GM18907 (cell line): ENCODE data around the gene TRIO.
A peak's percentile ranks its signal among the peaks of the same experiment; 100 is the strongest.

Source experiments
- ATAC-seq: cut with Tn5 transposase; IDR thresholded peaks from one replicate; pipeline ENCODE4 v1.9.1; 2021; ENCODE audit warnings: mild to moderate bottlenecking, moderate library complexity; ENCODE audit not compliant: unreplicated experiment

The TRIO gene

DNA sequence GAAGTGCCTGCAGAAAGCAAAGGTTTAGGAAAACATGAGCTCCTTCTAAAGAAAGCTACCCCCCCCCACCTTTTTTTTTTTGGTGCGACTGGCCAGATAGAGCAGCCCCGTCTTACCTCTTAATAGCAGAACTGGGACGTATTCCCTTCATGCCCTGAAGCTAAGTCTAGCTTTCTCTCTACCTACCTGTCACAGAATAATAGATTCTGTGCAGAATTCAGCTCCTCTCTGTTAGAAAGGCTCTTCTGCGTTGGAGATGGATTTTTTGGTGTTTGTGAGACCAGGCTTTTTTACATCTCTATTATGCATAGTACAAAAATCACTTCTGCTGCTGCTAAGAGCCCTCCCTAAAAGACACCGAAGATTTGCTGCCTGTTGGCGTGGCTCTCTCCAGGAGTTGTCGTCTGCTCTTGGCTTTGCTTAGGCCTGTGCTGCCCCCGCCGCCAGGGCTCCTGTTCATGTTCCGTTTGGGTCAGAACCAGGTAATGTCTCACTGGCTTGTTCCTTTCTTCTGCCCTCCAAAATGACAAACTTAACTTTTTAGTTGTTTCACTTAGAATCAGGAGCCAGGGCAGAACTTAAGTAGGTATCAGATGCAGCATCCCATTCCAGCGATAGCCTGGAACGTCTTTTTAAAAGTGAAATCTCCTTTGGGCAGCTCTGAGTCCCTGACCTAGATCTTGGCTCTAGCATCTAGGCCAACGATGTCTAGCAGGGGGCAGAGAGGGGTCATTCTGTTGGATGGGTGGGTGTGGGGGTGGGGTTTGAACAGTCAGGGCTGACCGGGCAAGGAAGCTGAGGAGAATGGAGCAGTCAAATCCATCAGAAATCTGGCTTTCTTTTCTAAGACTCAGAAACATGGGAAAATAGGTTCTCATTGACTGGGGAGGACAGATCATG is 2.5 kb downstream of the TRIO start:
- no peak for ATAC-seq

DNA sequence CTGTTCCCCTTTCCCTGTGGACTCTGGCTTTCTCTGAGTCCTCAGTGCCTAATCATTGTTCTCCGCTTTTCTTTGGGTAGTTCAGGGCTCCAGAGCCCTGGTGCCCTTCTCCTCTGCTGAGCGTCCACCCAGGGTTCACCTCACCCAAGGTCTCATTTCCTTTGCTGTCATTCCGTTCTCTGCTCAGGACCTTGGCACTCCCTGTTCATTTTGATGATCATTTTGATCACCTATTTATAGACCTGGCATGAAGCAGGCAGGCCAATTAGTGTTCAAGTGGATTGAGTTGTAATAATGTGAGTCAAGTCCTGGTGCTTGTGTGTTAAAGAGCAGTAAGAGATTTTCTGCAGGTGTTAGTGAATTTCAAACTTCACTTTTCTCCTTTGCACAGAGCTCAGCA is 3.6 kb downstream of the TRIO start:
- ATAC-seq = no peak

DNA sequence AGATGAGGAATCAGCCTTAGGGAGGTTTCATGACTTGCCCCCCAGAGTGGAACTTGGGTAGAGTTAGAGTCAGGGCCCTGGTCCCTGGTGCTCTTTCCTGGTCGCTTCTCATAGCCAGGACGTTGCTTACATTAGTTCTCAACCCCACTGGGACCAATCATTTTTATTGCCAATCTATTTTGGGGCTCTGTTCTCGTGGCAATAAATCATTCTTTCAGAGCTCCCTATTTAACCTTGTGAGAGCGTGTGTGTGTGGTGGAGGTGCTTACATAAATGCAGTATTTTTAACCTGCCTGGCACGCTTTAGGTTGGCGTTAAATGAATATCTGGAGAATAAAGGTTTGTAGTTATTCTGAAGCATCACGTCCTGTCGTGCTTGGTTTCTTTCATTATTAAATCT is 4.1 kb downstream of the TRIO start:
- ATAC-seq = no peak

DNA sequence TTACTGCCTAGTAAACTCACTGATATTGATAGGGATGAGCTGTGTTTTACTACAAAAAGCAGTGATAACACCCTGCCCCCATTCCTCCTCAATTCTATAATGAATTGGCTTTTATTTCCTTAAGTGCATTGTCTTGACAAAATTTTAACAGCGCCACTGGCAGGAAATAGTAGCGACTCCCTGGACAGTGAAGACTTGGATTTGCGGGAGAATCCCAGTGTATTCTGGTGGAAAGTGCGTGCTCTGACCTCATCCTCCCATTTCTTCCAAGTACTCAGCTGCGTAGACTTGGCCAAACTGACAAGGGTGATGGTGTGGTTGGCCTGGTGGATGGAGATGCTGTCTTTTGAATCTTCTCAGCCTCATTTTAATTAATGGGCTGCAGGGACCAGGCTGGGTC is 5.3 kb downstream of the TRIO start:
- no peak for ATAC-seq

DNA sequence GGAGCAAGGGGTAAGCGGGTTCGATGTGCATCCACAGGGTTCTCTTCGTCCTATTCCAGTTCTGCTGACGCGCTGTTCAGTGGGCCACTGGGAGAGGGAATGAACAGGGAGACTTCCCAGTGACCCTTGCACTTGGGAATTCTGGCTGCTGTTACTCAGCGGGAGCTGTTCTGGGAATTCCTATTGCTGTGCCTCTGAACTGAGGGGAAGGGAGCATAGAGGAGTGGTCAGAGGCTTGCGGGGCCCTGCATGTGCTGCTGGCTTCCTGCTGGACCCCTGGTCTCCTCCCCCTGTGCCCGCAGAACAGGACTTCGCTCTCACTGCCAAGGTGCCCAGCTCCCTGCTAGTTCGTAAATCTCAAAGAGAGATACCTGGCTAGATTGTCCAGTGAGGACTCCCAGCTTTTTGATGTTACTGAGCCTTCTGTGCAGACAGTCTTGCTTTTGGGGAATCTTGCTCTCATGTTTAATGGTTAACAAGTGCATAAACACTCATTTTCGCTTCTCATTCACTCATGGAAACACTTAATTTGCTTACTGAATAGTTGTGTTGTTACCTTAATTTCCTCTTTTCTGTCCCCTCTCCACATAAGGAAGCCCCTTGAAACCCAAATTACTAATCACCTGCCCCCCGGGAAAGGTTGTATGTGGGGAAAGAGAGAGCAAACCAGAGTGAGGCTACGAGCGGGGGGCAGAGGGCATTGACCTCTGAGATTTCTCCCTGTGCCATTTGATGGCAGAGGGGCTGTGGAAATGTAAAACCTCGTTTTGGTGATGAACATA is 5.9 kb downstream of the TRIO start:
- ATAC-seq = peak; percentile 39

DNA sequence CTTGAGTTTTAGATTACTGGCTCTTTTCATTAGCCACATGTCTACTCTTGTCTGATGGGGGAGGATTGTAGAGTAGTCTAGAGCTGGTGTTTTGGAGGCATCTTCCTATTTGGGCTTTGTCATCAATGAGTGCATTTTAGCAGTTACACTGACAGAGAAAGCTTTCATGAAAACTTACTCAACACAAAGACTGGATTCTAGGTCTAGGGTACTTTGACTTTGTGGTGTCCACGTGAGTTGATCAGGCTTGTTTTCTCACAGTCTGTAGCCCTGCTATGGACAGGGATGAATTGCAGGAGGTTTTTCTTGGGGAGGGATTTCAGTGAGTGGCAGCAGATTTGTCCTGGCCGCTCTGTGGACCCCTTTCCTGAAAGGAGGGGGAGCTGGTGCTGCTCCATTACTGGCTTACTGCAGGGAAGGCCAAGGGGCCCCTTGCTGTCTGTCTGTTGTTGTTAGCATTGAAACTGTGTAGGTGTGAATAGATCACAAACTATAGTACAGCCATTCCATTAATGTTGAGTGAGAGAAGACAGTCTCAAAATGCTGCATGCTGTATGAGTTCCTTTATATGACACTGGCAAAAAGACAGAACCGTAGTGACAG is 6.6 kb downstream of the TRIO start:
- ATAC-seq = peak; percentile 0

DNA sequence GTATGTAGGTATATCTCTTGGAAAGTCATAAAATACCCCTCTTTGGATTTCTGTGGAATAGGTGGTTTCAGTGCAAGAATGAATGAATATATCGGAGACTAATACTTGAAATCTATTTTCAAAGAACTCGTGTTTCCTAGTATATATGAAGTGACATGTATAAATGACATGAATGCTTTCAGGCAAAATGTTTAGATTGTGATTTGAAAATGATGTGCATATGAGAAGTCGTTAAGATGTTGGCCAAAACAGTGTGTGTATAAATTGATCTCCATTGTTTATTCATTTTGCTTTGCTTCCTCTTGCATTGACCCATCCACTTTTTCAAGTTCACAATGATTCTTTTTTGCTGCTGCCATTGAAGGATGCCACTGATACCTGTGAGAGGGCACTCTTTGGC is 8.3 kb downstream of the TRIO start:
- no peak for ATAC-seq

DNA sequence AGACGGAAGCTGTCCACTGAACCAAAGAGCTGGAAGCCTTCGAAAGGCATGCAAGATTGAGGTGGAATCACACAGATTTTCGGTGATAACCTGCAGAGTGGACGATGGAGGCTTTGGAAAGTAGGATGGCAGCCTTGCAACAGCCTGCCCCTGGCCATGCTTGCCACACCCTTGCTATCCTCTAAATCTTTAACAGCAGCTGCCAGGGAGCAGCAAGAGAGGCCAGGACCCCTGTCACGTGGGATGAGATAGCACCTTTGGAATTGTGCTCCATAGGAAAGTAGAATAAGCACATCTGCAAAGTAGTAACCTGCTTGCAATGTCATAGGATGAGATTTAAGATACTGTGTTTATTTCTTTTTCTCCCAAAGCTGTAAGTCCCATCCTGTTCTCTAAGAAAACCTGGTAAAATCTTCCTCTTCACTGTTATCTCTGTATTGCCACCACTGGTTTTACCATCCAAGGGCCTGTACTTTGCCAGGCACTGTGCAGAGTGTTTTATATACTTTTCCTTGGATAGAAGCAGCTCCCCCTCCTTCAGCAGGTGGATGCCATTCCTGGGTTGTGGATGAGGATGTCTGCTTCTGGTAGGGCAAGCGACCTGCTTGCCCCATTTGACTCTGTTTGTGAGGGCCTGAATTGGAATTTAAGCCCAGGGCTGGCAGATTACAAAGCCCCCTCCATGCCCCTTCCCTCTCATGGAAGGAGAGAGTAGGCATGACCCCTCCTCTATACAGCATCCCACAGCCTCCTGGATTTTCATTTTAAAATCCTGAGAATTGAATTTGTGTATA is 10.1 kb downstream of the TRIO start:
- ATAC-seq = no peak

DNA sequence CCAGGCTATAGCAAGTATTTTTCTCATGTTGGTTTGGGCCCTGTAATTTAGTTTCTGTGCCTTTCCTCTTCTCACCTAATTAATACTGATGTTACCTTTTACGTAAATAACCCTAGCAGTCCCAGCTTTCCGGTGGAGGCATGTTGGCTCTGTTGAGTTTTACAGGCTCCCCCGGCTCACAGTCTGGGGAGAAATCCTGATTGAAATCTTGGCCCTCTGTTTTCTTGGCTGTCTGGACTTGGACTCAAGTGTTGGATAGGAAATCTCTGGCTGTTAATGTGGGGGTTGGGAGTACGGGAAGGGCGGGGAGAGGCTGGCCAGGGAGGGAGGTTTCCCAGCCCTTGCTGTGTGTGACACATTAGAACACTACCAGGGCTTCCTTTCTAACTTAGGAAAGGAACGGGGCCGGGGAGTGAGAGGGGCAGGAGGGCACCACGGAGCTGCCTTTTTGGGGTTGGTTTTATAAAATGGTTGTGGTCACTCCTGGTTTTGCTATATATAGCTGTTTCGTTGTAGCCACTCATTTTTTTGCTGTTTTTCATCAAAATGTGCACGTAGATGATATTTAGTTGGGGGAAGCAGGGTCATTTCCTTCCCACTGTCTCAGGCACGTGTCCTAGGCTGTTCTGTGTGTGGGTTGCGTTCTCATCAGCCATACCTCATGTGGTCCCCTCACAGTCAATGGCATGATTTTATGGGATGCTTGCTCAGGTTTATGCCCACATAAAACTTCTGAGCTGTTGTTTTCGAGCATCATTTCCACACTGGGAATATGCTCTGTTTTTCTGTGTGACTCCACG is 11.0 kb downstream of the TRIO start:
- peak; percentile 54 for ATAC-seq

DNA sequence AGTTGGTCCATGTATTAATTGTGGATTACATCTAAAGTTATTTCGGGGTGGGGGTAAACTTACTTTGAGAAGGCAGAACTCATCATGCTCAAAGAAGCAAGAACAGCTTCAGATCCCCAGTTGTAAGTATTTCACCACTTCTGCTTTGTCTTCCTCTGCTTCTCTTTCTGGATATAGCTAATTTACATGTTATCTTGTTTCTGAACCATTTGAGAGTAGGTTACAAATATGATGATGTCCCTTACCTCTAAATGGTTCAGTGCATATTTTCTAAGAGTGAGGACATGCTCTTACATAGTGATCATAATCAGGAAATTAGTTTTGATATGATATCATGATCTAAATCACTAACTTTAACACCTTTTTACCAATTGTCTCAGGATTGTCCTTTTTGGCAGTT is 11.9 kb downstream of the TRIO start:
- ATAC-seq = peak; percentile 62

DNA sequence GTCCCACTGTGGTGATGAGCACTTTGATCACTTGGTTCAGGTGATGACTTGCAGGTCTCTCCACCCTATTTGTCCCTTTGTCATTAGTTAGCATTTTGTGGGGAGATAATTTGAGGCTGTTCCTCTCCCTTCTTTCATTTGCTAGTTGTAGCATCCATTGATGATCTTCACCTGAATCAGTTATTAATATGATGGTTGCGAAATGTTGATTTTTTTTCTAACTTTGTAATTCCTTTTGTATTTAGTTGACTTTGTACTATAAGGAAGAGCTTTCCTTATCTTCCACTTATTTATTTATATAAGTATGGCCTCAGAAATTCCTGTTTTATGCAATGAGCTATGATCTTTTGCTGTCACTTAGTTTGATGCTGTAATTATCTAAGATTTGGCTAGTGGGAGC is 12.6 kb downstream of the TRIO start:
- ATAC-seq = no peak

DNA sequence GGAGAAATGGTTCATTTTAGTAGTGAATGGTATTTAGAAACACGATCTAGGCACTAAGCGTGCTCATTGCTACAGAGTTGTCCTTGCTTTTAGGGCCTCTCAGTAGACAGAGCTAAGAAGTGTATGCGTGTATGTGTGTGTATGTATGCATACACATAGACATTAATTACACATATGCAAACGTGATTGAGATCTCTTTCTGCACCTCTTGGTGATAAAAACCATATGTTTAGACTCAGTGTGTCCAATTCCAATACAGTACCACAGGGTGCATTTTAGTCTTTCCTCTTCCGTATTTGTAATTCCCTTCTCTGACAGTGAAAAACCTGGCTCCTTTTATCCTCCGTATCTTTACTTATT is 13.1 kb downstream of the TRIO start:
- peak; percentile 1 for ATAC-seq

DNA sequence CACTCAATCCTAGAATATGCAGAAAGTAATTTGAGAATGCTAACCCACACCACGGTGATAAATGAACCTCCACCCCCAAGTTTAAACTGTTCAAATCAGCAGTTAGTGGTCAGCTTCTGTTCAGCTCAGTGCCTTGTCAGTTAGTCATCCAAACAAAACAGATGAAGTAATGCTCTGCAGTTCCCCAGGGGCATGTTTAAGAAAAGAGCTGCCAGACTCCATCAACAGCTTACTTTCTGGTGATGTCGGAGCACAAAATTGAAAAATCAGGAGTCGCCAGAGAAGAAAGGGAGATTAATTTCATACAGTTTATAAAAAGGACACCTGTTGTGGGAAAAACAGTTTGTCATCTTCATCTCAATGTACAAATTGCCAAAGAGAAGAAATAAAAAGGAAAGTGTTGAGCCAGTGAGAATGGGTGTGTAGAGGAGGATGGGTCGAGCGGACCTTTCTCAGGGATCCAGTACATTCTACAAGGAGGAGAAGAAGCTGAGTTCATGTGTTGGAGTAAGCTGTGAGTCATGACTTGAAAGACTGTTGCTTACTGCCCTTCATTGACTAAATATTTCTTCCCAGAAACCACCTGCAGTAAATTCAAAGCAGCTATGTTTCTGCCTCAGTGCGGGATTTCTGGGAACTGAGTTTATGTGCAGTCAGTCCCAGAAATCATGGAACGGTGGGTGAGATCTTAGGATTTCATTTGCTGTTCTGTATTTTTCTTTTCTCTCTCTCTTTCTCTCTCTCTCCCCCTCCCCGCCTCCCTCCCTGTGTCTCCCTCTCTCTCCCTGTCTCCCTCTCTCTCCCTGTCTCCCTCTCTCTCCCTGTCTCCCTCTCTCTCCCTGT is 13.7 kb downstream of the TRIO start:
- ATAC-seq = peak; percentile 67

DNA sequence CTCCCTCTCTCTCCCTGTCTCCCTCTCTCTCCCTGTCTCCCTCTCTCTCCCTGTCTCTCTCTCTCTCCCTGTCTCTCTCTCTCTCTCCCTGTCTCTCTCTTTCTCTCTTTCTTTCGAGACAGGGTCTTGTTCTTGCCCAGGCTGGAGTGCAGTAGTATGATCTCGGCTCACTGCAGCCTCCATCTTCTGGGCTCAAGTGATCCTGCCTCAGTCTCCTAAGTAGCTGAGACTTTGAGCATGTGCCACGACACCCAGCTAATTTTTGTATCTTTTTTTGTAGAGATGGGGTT is 14.3 kb downstream of the TRIO start:
- no peak for ATAC-seq

DNA sequence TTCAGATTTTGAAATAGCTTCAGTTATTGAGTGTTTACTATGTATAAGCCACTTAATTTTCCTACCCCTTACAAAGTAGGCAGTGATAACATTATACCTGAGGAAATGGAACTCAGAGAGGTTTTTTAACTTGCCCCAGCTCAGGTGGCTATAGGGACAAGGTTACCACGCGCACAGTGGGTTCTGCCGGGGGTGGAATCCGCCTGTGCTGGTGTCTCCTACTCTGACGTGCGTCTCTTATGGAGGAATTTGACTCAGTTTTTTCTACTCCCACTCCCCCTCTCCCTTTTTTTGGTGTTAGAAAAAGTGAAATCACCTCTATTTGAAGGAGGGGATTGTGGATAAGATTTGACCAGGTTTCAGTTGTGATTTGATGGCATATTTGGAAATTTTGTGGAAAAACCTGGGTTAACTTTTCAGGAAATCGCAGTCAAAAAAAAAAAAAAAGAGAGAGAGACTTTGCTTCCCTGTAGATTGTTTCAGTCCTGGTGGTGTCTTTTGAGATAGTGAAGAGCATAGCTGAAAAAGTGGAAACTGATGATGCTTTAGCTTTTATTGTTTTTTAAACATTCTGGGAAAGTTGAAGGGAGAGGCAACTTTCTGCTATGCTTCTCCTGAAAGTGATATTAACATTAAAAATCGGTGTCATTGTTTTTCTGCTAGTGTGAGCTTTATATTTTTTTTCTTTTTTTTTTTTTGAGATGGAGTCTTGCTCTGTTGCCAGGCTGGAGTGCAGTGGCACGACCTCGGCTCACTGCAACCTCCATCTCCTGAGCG is 15.9 kb downstream of the TRIO start:
- no peak for ATAC-seq

DNA sequence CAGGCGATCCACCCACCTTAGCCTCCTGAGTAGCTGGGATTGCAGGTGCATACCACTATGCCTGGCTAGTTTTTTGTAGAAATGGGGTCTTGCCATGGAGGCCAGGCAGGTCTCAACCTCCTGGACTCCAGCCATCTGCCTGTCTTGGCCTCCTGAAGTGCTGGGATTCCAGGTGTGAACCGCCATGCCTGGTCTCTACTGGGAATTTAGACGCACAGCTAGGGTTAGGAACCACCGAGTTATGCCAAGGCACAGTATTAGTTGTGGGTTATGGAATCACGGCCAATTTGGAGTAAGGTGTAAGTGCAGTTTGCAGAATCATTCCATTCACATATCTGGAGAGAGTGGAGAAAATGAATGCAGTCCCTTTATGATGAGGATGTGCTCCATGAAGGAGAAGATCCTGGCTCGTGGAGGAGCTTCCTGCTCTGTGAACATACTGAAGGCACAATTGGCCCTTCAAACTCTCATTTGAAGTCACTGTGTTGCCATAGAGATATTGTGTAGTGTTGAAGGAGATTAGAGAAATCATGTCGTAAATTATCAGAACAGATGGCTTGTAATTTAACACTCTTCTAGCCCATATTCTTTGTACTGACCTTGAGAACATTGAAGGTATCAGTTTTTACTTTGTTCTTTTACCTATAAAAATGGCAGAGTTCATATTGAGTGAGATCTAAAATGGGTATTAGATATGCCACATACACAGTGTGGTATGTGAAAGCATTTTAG is 18.8 kb downstream of the TRIO start:
- no peak for ATAC-seq

DNA sequence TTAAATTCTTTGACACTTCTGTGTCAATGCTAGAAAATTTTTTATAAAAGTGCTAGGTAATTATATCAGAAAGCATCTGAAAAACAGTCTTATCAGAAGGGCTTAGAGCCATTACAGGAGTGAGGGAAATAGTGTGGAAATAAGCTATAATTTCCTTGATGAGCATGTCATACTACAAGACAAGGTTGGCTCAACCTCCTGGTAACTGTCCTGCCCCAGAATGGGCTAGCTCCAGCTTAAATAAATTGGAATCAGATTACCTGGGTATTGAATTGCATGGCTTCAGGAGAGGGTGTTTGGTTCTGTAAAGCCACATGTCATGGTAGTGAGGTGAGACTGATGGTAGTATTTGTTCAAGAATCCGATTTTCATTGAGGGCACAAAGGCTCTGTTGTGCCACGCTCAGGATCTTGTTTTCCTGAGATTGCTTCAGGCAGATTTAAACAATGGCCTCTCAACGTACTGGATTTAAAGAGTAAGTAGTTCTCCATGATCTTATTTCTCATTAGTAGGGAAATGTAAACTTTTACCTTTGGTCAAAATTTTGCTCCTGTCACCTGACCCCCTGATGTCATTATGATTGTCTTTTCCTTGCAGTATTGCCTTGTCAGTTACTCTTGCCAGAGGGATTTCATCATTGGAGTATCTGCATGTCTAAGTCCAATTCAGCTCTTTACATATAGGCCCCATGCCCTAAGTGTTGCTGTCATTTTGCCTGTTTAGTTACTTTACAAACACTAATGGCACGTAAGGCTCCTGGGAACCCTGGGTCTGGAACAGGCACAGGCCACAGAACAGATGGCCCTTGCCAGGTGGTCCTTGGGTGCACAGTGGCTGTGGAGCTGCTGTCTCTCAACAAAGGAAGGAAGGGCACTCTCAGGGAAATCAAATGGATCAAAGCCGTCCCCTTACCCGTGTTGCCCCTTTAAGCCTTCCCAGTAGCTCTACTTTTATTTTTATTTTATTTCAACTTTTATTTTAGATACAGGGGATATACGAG is 21.3 kb downstream of the TRIO start:
- ATAC-seq = no peak
